ENCODE measurements around the gene LRP1B. TPM values are rescaled to one million over a fixed set of nuclear protein-coding genes. Genes with fewer than 3 reads are reported as not detected.

The LRP1B gene
- total RNA-seq, 1 experiment from 2014 or later: 0.52 TPM

GRCh38 chr2:140354544-140354943 lies 1776.3 kb downstream of the LRP1B start:
- DNase-seq (ENCODE audit: low spot score) (no peak), ATAC-seq (peak; percentile 69)
- H3K27ac Mint-ChIP-seq: no peak overlapping the region
- no peaks in the 10 kb centered on the region for H3K27me3 Mint-ChIP-seq (ENCODE audit: low read depth)
- no peaks in the 10 kb centered on the region for H3K9me3 Mint-ChIP-seq
- peaks cover 27% of the 10 kb centered on the region for H3K4me1 Mint-ChIP-seq
- POLR2A ChIA-PET: no interaction called here
- CTCF ChIA-PET: no interaction called here
- TF ChIP-seq ZNF512 (CRISPR knock-in tag; IDR thresholded peaks at IDR 0.05; ENCODE audit: borderline replicate concordance) (no peak), SOX15 (CRISPR knock-in tag; IDR thresholded peaks at IDR 0.05) (no peak), E2F4 (CRISPR knock-in tag; IDR thresholded peaks at IDR 0.05; ENCODE audit: borderline replicate concordance, low read depth) (no peak), AR (CRISPR knock-in tag; IDR thresholded peaks at IDR 0.05) (no peak), ZBTB21 (CRISPR knock-in tag; IDR thresholded peaks at IDR 0.05; ENCODE audit: borderline replicate concordance) (no peak), USF1 (CRISPR knock-in tag; IDR thresholded peaks at IDR 0.05) (no peak), TP53 (CRISPR knock-in tag; IDR thresholded peaks at IDR 0.05) (no peak)
- TF ChIP-seq, protein P1, sequence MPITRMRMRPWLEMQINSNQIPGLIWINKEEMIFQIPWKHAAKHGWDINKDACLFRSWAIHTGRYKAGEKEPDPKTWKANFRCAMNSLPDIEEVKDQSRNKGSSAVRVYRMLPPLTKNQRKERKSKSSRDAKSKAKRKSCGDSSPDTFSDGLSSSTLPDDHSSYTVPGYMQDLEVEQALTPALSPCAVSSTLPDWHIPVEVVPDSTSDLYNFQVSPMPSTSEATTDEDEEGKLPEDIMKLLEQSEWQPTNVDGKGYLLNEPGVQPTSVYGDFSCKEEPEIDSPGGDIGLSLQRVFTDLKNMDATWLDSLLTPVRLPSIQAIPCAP (CRISPR knock-in tag; IDR thresholded peaks at IDR 0.05): no peak
- TF ChIP-seq, protein P2, sequence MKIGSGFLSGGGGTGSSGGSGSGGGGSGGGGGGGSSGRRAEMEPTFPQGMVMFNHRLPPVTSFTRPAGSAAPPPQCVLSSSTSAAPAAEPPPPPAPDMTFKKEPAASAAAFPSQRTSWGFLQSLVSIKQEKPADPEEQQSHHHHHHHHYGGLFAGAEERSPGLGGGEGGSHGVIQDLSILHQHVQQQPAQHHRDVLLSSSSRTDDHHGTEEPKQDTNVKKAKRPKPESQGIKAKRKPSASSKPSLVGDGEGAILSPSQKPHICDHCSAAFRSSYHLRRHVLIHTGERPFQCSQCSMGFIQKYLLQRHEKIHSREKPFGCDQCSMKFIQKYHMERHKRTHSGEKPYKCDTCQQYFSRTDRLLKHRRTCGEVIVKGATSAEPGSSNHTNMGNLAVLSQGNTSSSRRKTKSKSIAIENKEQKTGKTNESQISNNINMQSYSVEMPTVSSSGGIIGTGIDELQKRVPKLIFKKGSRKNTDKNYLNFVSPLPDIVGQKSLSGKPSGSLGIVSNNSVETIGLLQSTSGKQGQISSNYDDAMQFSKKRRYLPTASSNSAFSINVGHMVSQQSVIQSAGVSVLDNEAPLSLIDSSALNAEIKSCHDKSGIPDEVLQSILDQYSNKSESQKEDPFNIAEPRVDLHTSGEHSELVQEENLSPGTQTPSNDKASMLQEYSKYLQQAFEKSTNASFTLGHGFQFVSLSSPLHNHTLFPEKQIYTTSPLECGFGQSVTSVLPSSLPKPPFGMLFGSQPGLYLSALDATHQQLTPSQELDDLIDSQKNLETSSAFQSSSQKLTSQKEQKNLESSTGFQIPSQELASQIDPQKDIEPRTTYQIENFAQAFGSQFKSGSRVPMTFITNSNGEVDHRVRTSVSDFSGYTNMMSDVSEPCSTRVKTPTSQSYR (CRISPR knock-in tag; IDR thresholded peaks at IDR 0.05): no peak
- no peak overlapping the region for H3K4me3 Mint-ChIP-seq
- no peaks in the 10 kb centered on the region for H3K36me3 Mint-ChIP-seq

- H3K4me3 Mint-ChIP-seq: no peak overlapping the region
- ATAC-seq (no peak), DNase-seq (ENCODE audit: low spot score) (no peak)
- H3K27ac Mint-ChIP-seq: no peak overlapping the region
- POLR2A ChIA-PET: no interaction called here
- peaks cover 32% of the 10 kb centered on the region for H3K4me1 Mint-ChIP-seq
- no peaks in the 10 kb centered on the region for H3K36me3 Mint-ChIP-seq
- TF ChIP-seq JAZF1 (CRISPR knock-in tag; IDR thresholded peaks at IDR 0.05) (no peak), CREM (CRISPR knock-in tag; IDR thresholded peaks at IDR 0.05) (no peak), NR1H2 (CRISPR knock-in tag; IDR thresholded peaks at IDR 0.05) (no peak), ZNF423 (CRISPR knock-in tag; IDR thresholded peaks at IDR 0.05) (no peak)
- H3K9me3 Mint-ChIP-seq: no peaks in the 10 kb centered on the region
- no peaks in the 10 kb centered on the region for H3K27me3 Mint-ChIP-seq (ENCODE audit: low read depth)
- CTCF ChIA-PET: no interaction called here
These were observed 1777.3 kb downstream of the LRP1B start for GRCh38 chr2:140353541-140353940.

Data from WTC11 (cell line).